ENCODE data around the gene PRDX2. TPM values are rescaled to one million over a fixed set of nuclear protein-coding genes. Genes with fewer than 3 reads are reported as not detected.

PRDX2 gene
- total RNA-seq, 1 donor from 2014 or later = 259 TPM

GRCh38 chr19:12772323-12772722 is 29.3 kb downstream of the PRDX2 start:
- H3K9me3 ChIP-seq = no peaks in the 10 kb centered on the region
- H3K27ac ChIP-seq = peak overlapping the region; percentile 72 to 86
- H3K4me1 ChIP-seq = peaks cover 10 to 31% of the 10 kb centered on the region in 2 donors
- peak overlapping the region in 1 of 2 donors; percentile 13 for H3K4me3 ChIP-seq
- intact Hi-C loops (cut with DNase I) = loop anchor here (5.0 kb wide), 1 partner anchor 35 kb away; the partner anchor contains the start of gene RNASEH2A
- DNase-seq (ENCODE audit: low spot score in 2 of 2) = peak in 1 of 2 donors; percentile 79
- peaks cover 5 to 7% of the 10 kb centered on the region in 2 donors for H3K36me3 ChIP-seq
- no peaks in the 10 kb centered on the region for H3K27me3 ChIP-seq
- no peak for TF ChIP-seq CTCF (IDR thresholded peaks at IDR 0.05)

- DNase-seq (ENCODE audit: low spot score in 2 of 2) = no peak
- no peak for TF ChIP-seq CTCF (IDR thresholded peaks at IDR 0.05)
- no peak overlapping the region for H3K4me3 ChIP-seq
- peaks cover 5 to 7% of the 10 kb centered on the region in 2 donors for H3K36me3 ChIP-seq
- H3K9me3 ChIP-seq = no peaks in the 10 kb centered on the region
- peak overlapping the region in 1 of 2 donors; percentile 86 for H3K27ac ChIP-seq
- H3K27me3 ChIP-seq = no peaks in the 10 kb centered on the region
- peaks cover 10 to 28% of the 10 kb centered on the region in 2 donors for H3K4me1 ChIP-seq
- intact Hi-C loops (cut with DNase I) = loop anchor here (5.0 kb wide), 1 partner anchor 36 kb away; the partner anchor contains the start of gene RNASEH2A
These were observed 30.7 kb downstream of the PRDX2 start for GRCh38 chr19:12770922-12771321.

- TF ChIP-seq CTCF (IDR thresholded peaks at IDR 0.05) = no peak
- H3K4me3 ChIP-seq = no peak overlapping the region
- H3K27ac ChIP-seq = no peak overlapping the region
- no peak for DNase-seq (ENCODE audit: low spot score in 2 of 2)
- H3K27me3 ChIP-seq = no peaks in the 10 kb centered on the region
- intact Hi-C loops (cut with DNase I) = loop anchor here (5.0 kb wide), 1 partner anchor 38 kb away; the partner anchor contains the start of gene RNASEH2A
- H3K36me3 ChIP-seq = peaks cover 8 to 10% of the 10 kb centered on the region in 2 donors
- no peaks in the 10 kb centered on the region for H3K9me3 ChIP-seq
- H3K4me1 ChIP-seq = peaks cover 7 to 26% of the 10 kb centered on the region in 2 donors
These were observed 31.9 kb downstream of the PRDX2 start for GRCh38 chr19:12769689-12770088.

- DNase-seq (ENCODE audit: low spot score in 2 of 2) = no peak
- H3K36me3 ChIP-seq = peaks cover 23 to 24% of the 10 kb centered on the region in 2 donors
- H3K27me3 ChIP-seq = no peaks in the 10 kb centered on the region
- no peak for TF ChIP-seq CTCF (IDR thresholded peaks at IDR 0.05)
- H3K27ac ChIP-seq = no peak overlapping the region
- no peak overlapping the region for H3K4me3 ChIP-seq
- peaks cover 3 to 9% of the 10 kb centered on the region in 2 donors for H3K4me1 ChIP-seq
- intact Hi-C loops (cut with DNase I) = no loop called here
- H3K9me3 ChIP-seq = no peaks in the 10 kb centered on the region
These were observed 33.9 kb downstream of the PRDX2 start for GRCh38 chr19:12767666-12768065.

- no peak overlapping the region for H3K4me3 ChIP-seq
- DNase-seq (ENCODE audit: low spot score in 2 of 2) = no peak
- peaks cover 0 to 5% of the 10 kb centered on the region in 2 donors for H3K4me1 ChIP-seq
- H3K9me3 ChIP-seq = no peaks in the 10 kb centered on the region
- intact Hi-C loops (cut with DNase I) = no loop called here
- H3K27ac ChIP-seq = no peak overlapping the region
- peaks cover 24 to 25% of the 10 kb centered on the region in 2 donors for H3K36me3 ChIP-seq
- no peaks in the 10 kb centered on the region for H3K27me3 ChIP-seq
- TF ChIP-seq CTCF (IDR thresholded peaks at IDR 0.05) = no peak
These were observed 34.5 kb downstream of the PRDX2 start for GRCh38 chr19:12767150-12767549.

Measured in ascending aorta (tissue), 2 donors.